GM12872 (cell line): ENCODE measurements around the gene SFXN5.

ENCODE experiments used
- TF ChIP-seq, protein P1 (sequence below): IDR thresholded peaks from 3 replicates; pipeline ENCODE4 v1.5.1; 2011; ENCODE audit warnings: low read depth, mild to moderate bottlenecking, low read length, moderate library complexity; ENCODE audit not compliant: insufficient read depth

The SFXN5 gene

DNA sequence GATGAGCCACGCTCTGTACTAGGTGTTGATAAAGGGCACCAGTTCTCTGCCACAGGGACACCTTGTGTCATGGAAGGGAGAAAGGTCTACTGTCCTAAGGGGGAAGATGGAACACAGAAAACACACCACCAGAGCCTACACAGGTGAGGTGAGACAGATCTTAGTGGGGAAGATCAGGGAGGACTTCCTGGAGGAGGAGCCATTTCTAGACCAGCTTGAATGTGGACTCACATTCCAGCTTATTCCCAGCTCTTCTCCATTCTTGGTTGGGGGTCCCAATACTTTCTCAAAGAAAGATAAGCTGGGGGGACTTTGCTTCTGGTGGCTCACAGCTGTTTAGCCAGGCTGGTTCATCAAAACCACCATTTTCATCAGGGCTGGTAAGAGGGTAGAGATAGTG is 118.0 kb downstream of the SFXN5 start:
- TF ChIP-seq, protein P1, sequence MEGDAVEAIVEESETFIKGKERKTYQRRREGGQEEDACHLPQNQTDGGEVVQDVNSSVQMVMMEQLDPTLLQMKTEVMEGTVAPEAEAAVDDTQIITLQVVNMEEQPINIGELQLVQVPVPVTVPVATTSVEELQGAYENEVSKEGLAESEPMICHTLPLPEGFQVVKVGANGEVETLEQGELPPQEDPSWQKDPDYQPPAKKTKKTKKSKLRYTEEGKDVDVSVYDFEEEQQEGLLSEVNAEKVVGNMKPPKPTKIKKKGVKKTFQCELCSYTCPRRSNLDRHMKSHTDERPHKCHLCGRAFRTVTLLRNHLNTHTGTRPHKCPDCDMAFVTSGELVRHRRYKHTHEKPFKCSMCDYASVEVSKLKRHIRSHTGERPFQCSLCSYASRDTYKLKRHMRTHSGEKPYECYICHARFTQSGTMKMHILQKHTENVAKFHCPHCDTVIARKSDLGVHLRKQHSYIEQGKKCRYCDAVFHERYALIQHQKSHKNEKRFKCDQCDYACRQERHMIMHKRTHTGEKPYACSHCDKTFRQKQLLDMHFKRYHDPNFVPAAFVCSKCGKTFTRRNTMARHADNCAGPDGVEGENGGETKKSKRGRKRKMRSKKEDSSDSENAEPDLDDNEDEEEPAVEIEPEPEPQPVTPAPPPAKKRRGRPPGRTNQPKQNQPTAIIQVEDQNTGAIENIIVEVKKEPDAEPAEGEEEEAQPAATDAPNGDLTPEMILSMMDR = no peak

DNA sequence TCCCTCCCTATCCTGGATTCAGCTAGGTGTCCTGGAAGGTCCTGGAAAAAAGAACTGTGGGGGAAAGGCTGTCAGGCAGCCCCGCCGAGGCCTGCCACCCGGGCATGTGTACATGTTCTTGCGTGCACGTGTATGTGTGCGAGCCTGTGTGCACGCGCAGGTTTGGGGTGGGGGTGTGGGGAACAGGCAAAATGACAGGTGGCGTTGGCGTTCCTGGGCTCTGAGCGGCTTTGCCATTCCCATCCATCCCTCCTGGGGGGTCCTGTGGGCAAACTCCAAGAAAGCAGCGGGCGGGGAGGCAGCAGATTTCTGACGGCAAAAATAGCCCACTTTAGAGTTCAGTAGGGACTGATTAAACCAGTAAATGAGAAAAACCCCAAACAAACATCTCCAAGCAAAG is 118.6 kb downstream of the SFXN5 start:
- TF ChIP-seq, protein P1 = no peak

DNA sequence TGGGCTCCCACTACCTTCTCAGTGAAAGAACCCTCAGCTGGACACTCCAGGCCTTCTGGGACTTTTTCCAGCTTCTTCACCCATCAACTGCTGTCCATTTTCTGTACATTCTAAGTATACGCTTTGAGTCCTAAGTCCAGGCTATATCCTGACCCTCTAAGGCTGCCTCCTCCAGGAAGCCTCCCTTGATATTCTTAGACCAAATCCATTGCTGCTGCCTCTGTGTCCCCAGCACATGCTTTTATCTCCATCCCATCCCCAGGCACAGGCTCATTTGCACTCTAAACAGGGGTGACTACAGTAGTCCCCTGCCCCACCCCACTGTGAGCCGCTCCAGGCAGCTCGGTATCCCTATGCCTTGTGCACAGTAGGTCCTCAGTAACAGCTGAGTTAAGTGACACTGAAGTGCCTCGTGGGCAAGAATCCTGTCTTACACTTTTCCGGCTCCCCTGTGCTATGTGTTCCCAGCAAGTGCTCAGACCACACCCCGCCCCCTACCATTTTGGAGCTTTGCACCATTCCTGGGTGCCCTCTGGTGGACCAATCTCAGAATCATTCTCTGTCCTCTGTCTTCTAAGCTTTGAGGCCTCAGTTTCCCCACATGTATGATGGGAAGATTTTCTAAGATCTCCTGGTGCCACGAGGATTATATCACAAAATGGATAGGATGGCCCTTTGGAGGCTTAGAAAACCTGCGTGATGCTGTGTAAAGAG is 119.2 kb downstream of the SFXN5 start:
- TF ChIP-seq, protein P1 = no peak

DNA sequence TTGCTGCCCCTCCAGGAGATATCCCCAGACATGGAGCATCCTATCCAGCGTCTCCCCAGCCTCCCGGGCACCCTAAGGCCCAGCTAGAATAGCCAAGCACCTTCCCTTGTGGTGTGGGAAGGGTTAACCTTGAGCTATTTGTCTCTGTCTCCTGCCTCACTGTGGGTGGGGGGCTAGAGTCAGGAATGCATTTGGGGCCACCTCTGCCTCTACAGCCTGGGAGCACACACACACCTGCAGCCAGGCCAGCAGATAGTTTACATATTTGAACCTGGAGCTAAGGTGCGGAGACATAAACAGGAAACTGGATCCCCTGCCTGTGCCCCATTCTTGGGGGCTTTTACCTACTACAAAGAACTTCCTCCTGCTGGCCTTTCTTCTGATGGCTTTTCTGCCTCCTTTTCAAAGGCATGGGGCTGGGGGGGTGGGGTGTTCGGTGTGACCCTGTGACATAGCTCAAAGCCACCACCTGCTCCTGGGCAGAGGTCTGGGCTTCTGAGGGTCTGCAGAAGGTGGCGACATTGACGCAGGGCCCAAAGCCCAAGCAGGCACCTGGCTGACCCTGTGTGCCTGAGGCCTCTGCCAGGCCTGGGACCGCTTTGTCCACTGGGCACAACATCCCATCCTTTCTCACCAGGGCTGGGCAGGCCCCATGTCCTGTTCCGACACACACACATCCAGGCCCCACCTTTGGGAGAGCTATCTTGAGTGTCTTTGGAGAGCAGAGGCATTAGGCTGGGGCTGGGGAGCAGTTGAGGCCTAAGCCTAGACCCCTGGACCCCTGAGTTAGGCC is 120.0 kb downstream of the SFXN5 start:
- TF ChIP-seq, protein P1 = no peak

DNA sequence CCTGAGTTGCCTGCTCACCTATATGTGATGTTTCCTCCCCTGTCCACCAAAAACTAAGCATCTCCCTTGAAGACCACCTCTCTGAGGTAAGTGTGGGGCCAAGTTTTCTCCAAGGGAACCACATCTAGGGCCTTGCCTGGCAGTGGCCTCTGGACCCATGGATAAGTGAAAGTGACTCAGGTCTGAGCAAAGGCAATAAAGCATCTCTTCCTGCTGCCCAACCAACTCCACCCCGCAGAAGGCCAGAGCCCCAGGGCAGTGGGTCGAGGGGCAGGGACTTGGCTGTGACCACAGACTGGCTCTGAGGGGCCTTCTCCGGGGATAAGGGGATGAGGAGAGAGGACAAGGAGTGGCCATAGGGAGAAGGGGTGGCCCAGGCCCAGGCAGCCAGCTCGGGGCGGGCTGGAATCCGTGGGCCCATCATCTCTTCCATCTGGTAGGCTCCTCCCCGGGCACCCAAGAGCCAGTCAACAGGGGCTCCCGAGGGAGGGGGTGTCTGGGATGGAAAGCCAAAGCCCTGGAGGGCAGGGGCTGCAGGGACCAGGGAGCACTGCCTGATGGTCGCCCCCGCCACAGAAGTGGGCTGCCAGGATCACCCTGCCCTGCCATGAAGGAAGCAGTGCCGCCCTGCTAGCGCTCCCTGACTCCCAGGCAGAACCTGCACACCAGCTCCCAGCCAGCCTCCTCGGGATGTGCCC is 120.8 kb downstream of the SFXN5 start:
- TF ChIP-seq, protein P1 = no peak

DNA sequence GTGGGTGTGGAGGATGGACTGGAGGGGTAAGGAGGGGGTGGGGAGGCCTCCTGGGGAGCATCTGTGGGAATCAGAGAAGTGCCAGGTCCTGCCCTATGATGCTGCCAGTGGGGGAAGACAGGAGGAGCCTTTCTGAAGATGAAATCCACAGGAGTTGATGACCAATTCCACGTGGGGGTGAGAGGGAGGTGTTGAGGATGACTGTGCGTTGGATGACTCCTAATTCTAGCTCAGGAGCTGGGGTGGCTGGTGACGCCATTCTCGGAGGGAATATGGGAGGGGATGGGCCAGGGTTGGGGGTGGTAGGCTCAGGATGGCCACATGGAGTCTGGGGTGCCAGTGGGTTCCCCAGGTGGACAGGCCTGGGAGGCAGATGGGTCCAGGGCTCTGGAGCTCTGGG is 121.9 kb downstream of the SFXN5 start:
- TF ChIP-seq, protein P1 = no peak

DNA sequence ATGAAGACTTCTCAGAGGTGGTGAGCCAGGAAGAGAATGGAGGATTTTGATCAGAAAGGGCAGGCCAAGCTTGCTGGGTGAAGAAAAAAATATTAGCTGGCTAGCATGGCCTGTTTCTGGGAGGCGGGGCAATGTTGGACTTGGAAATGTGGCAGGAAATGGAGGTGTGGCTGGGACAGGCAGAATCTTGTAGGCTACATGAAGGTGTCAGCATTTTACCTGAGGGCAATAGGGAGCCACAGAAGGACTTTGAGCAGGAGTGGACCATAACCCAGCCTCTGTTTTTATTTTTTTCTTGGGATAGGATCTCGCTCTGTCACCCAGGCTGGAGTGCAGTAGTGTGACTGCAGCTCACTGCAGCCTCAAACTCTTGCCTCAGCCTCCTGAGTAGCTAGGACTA is 122.5 kb downstream of the SFXN5 start:
- TF ChIP-seq, protein P1 = no peak
